Measurements from ENCODE around the gene PLA2G2C.
"Not testable (repeated sequence)": the region's sequence is repeated elsewhere in the genome, so short reads cannot be mapped to it uniquely, and the experiment has no call there.

Gene PLA2G2C

GRCh38 chr1:20185834-20186782, at the start of gene PLA2G2C, which contains the start of gene UBXN10:
PLA2G2C (minus strand) TSS chr1:20186518; CDS start chr1:20177363, 9,155 bp downstream.
UBXN10 (plus strand) TSS chr1:20186096; CDS start chr1:20190562, 4,466 bp downstream.
- peak; percentile 18 for DNase-seq

DNA sequence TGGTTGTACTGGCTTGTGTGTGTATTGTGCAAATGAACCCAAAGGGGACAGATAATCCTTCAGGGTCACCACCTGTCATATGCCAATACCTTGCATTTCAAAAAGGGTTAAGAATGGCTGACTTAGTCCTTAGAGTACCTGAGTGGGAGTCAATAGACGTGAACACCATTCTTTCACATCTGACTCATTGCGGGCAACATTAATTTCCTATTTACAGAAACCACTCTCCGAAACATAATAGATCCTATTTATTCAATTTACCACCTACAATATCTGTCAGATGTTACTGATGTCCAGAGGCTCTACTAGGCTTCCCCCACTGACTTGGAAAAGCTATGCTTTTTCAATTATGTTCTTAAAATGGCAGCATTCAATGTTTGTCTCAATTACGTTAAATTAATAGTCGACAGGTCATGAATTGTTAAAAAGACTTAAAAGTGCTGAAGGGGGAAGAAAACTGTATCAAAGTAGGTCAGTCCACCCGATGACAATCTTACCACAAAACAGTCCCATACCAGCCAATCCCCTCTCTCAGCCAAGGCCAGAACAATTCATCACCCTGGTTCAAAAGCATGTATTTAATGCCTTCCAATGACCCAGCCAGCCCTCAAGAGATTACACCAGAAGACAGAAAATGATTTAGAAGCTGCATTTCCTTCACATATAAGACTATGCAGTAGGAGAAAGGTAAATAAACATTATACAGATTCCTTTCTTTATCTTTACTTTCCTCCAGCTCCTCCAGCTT, 48.6 kb upstream of the PLA2G2C start:
- DNase-seq, result no peak

DNA sequence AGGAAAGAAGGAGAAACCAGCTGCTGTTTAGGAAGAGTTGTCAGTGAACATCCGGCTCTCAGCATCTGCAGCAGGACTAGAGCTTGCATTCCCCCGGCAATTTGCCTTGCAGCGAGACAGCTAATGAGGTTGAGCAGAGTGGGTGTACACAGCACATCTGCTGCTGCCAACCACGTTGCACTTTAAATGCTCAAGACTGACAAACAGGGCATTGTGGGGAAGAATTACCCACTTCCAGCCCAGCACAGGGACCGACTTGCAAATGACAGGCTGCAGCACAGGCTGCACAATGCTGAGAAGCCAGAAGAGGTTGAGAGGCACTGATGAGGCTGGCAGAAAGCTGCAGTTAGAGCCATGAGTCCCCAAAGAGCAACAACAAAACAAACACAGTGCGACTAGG, 47.5 kb upstream of the PLA2G2C start:
- DNase-seq, result no peak

- DNase-seq, result no peak
Observed at GRCh38 chr1:20233394-20233793, 47.1 kb upstream of the PLA2G2C start.

DNA sequence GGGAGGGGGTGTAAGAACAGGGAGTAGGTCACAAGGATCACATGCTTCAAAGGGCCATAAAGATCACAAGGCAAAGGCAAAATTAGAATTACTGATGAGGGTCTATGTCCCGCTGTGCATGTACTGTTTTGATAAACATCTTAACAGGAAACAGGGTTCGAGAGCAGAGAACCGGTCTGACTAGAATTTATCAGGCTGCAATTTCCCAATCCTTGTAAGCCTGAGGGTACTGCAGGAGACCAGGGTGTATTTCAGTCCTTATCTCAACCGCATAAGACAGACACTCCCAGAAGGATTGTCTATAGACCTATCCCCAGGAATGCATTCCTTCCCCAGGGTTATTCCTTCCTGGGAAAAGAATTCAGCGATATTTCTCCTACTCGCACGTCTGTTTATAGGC, 46.2 kb upstream of the PLA2G2C start:
- DNase-seq, result not testable (repeated sequence)

GRCh38 chr1:20229171-20229570, 42.9 kb upstream of the PLA2G2C start:
- no peak for DNase-seq

DNA sequence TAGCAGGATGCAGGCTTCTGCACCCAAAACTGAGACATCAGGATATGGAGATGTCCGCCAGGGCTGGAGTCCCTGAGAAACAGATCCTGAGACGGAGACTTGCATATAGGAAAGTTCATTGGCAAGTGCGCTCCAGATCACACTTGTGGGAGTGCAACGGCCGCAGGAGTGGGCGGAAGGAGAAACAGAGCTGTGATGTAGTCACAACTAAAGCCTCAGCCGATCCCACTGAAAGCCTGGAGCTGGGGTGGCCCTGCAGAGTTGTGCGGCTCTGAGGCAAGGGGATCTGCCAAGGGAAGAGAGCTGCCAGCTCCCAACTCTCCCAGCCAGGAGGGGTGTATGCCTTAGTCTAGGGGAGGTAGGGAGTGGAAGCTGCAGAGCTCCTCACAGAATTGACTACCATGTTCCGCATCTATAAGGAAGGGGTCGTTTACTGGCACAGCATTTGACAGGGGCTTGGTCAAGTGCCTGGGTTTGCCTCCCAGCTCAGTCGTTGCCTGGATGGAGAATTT, 42.1 kb upstream of the PLA2G2C start:
- no peak for DNase-seq

GRCh38 chr1:20227704-20228103, 41.4 kb upstream of the PLA2G2C start:
- DNase-seq, result no peak

- DNase-seq, result no peak
Observed at GRCh38 chr1:20224546-20224945, 38.2 kb upstream of the PLA2G2C start.

GRCh38 chr1:20223551-20224419, 37.5 kb upstream of the PLA2G2C start:
- DNase-seq, result no peak

- no peak for DNase-seq
Observed at GRCh38 chr1:20223106-20223505, 36.8 kb upstream of the PLA2G2C start.

GRCh38 chr1:20220036-20220435, 33.7 kb upstream of the PLA2G2C start:
- no peak for DNase-seq

GRCh38 chr1:20219053-20219452, 32.7 kb upstream of the PLA2G2C start:
- not testable (repeated sequence) for DNase-seq

GRCh38 chr1:20216574-20216973, 30.3 kb upstream of the PLA2G2C start:
- no peak for DNase-seq

GRCh38 chr1:20215716-20216115, 29.4 kb upstream of the PLA2G2C start:
- no peak for DNase-seq

DNA sequence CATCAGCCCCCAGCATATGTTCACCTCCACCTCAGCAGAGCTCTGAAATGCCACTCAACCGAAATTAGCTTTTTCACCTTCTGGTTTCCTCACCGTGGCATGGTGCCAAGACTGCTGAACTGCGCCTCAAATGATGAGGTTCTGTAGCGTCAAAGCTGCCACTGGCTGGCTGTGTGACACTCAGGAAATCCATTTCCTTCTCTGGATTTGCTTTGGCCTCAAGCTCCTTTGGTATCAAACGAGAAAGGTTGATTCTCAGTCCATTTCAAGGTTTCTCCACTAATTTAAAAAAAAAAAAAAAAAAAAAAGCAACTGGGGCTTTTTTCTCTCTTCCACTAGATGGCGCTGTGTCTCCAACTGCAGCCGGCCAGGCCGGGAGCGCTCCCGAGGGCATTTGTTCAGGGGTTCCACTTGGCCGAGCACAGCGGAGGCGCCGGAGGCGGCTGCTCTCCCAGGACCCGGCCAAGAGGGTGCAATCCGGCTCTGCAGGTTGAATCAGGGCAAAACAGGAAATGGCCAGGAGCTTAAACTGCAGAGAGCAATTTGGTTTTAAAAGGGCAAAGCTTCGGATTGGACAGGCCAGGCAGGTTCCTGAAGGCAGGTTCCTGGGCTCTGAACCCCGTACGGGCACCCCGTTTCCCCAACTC, 26.5 kb upstream of the PLA2G2C start:
- peak; percentile 39 for DNase-seq

DNA sequence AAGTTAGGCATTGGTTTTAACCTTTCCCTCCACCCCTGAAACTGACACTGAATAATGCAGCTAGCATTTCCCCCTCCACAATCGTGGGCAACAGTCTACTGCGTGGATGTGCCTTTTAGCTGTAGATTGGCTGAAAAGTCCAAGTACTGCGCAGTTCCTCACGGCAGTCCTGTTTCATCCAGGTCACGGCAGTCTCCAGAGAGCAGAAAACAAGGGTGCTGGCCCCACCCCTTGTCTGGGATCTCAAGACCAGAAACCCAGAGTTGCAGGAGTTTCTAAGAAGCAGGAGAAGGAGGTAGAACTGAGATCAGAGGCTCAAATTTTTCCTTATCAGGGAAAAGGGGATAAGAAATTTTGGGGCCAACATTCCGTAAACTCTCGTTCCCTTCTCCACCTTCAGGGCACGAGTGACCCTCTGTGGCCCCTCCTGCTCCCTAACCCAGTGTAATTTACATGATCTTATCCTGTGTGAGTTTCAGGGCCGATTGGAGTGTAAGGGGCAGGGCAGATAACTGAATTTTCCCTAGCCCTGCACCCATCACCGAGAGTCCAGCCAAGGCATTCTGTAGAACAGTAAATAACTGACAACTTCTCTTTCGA, 25.9 kb upstream of the PLA2G2C start:
- no peak for DNase-seq

DNA sequence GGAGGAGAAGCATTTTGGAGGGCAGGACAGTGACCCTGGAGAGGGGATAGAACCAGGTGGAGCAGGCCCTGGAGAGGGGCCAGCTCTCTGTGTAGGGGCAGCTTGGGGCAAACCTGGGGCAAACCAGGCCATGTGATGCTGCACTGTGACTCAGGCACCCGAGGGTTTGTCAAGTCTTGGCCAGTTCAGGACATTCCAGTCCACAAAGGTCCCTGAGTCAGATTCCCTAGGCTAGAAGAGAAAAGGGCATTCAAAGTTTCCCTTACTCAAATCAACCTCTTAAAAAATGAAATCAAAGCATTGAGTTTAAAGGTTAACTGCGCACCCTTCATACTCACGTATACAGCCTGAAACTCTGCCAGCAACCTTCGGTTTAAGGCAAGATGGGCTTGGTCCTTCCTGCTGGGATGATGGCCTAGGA, 25.2 kb upstream of the PLA2G2C start:
- DNase-seq, result no peak

GRCh38 chr1:20210736-20211460, 24.6 kb upstream of the PLA2G2C start:
- no peak for DNase-seq

DNA sequence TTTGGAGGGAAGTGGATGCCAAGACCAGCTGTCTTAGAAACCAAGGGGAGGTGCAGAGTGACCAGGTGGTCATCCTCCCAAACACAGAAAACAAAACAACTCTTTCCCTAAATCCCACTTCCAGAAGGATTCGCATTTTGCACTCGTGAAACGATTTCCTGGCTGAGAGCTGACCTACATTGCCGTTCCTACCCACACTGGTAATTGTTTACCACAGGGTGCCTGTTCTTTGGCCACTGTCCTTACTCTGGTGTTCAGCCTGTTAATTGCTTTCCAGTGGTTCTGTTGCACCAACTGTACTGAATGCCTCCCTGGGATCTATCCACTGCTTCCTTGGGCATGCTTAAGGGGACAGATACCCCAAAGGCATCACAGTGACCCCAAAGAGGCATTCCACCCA, 23.2 kb upstream of the PLA2G2C start:
- DNase-seq, result no peak

DNA sequence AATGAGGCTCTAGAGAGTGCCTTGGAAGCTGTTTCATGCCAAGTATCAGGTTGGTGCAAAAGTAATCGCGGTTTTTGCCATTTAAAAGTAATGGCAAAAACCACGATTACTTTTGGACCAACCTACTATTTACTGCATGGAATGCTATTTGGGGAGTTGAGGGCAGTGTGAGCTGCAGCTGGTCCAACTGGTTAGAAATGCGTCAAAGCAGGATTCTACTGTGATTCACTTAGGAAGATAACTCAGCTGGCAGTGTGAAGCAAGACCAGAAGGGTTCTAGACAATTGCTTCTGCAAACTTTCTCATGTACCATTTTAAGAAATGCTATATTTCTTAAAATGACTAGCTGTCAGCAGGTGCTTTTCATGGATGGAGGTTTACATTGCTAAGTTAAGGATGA, 21.2 kb upstream of the PLA2G2C start:
- DNase-seq, result no peak
